HG02610 (cell line): ENCODE measurements around the gene PHGDH.
"Not testable (repeated sequence)": the region's sequence is repeated elsewhere in the genome, so short reads cannot be mapped to it uniquely, and the experiment has no call there.

ENCODE experiments used
- ATAC-seq: cut with Tn5 transposase; IDR thresholded peaks from one replicate; pipeline ENCODE4 v1.9.1; 2021; ENCODE audit warnings: mild to moderate bottlenecking, moderate library complexity; ENCODE audit not compliant: unreplicated experiment

Gene PHGDH

DNA sequence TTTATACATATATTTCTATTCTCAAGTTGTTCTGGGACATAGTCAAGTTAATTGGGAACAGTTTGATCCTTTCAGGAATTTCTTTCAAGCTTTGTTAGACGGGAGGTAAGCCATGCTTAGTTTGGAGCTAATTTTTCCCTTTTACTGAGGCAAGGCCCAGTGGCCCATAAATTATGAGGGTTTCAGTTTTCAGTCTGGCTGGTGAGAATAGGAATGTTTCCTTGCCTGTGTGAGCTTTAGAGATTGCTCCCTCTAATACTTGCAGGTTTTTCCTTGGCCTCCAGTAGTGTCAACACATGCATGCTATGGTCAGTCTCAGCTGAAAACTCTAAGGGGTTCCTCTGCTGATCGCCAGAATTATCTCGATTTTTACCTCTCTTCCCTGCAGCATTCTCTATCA, 14.1 kb upstream of the PHGDH start:
- no peak for ATAC-seq

DNA sequence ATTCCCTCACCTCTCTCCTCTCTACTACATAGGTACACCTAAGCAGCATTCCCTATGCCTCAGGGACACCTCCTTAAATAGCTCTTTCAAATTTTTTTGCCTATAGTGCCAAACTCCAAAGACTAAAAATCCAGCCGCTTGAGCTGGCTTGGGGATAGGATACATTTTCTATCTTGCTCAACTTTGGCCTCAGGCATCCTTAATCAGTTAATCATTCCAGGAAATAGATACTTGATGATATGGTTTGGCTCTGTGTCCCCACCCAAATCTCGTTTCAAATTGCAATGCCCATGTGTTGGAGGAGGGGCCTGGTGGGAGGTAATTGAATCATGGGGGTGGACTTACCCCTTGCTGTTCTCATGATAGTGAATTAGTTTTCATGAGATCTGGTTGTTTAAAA, 11.4 kb upstream of the PHGDH start:
- ATAC-seq, result no peak

DNA sequence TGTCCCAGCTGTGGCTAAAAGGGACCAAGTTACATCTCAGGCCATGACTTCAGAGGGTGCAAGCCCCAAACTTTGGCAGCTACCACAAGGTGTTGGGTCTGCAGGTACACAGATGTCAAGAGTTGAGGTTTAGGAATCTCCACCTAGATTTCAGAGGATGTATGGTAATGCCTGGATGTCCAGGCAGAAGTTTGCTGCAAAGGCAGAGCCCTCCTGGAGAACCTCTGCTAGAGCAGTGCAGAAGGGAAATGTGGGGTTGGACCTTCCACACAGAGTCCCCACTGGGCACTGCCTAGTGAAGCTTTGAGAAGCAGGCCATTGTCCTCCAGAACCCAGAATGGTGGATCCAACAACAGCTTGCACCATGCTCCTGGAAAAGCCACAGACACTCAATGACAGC, 10.1 kb upstream of the PHGDH start:
- ATAC-seq, result no peak

DNA sequence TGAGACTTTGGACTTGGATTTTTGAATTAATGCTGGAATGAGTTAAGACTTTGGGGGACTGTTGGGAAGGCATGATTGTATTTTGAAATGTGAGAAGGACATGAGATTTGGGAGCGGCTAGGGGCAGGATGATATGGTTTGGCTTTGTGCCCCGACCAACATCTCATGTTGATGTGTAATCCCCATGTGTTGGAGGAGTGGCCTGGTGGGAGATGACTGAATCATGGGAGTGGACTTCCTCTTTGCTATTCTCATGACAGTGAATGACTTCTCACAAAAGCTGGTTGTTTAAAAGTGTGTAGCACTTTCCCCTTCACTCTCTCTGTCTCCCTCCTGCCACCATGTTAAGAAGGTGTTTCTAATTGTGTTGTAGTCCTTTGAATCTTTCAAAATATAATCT, 9.3 kb upstream of the PHGDH start:
- ATAC-seq, result no peak

GRCh38 chr1:119703666-119704450, 7.9 kb upstream of the PHGDH start:
- no peak for ATAC-seq

DNA sequence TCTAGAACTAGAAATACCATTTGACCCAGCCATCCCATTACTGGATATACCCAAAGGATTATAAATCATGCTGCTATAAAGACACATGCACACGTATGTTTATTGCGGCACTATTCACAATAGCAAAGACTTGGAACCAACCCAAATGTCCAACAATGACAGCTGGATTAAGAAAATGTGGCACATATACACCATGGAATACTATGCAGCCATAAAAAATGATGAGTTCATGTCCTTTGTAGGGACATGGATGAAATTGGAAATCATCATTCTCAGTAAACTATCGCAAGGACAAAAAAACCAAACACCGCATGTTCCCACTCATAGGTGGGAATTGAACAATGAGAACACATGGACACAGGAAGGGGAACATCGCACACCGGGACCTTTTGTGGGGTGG, 5.1 kb upstream of the PHGDH start:
- ATAC-seq, result not testable (repeated sequence)

DNA sequence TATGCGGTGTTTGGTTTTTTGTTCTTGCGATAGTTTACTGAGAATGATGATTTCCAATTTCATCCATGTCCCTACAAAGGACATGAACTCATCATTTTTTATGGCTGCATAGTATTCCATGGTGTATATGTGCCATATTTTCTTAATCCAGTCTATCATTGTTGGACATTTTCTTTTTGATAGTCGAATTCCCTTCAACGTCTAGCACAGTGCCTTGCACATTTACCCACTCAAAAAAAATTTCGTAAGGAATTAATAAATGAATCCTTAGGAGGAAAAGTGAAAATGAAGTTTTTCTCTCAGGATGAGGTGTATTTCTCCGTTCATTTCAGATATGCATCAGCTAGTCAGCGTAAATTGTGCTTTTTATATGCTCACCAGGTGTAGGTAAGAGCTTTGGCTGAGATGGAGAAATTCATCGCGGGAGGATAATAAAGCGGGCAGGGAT, 354 bp upstream of the PHGDH start:
- not testable (repeated sequence) for ATAC-seq

DNA sequence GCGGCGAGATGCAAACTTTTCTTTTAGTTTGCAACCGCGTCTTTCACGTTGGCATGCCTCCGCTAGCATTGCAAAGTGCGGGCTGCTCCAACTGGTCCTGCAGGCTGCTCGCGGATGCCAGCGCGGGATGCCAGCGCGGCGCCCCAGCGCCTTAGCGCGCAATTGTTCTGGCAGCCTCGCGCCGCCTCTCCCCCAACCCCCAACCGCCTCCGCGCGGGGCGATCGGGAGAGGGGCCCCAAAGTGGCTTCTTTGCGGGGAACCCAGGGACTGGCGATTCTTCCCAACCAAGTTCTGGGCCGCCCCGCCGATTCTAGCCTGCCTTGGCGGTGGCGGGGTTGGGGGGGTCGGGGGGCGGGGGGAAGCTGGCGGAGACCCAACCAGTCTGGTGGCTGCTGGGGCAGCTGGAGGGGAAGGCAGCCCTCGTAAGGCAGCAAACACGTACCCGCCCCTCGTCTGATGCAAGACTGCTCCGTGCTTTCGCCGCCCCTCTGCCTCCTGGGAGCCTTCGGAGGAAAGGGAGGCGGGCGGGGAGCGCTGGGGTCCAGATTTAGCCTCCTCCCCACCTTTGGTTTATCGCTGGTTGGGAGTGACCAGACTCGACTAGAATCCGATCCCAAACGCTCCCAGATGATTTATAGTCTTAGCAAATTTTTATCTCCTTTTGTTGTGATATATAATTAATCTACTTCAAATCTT, 756 bp downstream of the PHGDH start:
- ATAC-seq, result no peak

DNA sequence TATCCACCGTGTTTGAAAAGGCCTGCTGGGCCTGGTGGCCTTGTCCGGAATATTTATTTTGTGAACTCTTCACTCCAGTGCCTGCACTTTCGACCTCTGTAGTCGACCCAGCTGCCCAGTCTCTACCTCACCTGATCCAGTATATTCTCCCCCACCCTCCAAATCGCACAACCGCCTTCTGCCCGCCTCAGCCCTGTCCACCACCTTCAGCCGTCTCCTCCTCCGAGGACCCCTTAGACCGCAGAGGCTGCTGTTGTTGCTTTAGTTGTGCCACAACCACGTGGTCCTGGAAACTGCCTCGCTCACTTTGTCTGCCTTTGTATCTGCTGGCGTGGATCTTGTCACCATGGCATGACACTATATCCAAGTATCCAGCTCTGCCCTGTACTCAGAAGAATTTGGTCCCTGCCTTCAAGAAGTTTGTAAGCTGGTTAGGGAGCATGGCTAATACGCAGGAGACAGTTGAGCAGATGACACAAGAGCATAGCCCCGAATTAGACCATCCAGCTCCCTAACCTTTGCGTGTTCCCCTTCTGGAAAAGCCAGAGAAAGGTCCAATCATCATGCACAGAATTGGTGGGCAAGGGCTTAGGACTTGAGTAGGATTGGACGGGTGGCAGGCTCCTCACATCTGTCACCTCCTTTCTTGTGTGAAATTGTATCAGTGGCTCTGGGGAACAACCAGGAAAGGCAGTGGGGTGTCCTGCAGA, 1.5 kb downstream of the PHGDH start:
- no peak for ATAC-seq

- ATAC-seq, result no peak
Observed at GRCh38 chr1:119713749-119714456, 2.2 kb downstream of the PHGDH start.

DNA sequence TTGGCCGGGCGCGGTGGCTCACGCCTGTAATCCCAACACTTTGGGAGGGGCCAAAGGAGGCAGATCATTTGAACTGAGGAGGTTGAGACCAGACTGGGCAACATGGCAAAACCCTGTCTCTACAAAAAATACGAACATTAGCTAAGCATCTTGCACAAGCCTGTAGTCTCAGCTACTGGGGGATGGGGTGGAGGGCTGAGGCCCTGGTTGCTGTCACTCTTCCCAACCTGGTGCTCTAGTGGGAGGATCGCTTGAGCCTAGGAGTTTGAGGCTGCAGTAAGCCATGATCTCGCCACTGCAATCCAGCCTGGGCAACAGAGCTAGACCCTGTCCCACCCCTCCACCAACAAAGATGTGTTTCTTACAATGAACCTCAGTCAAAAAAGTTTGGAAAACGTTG, 2.8 kb downstream of the PHGDH start:
- no peak for ATAC-seq

GRCh38 chr1:119715542-119715941, 3.8 kb downstream of the PHGDH start:
- ATAC-seq, result no peak

- ATAC-seq, result no peak
Observed at GRCh38 chr1:119718409-119718808, 6.7 kb downstream of the PHGDH start.

GRCh38 chr1:119718972-119719371, 7.2 kb downstream of the PHGDH start:
- no peak for ATAC-seq

- ATAC-seq, result no peak
Observed at GRCh38 chr1:119720866-119721440, 9.2 kb downstream of the PHGDH start.

GRCh38 chr1:119721896-119722295, 10.2 kb downstream of the PHGDH start:
- no peak for ATAC-seq

DNA sequence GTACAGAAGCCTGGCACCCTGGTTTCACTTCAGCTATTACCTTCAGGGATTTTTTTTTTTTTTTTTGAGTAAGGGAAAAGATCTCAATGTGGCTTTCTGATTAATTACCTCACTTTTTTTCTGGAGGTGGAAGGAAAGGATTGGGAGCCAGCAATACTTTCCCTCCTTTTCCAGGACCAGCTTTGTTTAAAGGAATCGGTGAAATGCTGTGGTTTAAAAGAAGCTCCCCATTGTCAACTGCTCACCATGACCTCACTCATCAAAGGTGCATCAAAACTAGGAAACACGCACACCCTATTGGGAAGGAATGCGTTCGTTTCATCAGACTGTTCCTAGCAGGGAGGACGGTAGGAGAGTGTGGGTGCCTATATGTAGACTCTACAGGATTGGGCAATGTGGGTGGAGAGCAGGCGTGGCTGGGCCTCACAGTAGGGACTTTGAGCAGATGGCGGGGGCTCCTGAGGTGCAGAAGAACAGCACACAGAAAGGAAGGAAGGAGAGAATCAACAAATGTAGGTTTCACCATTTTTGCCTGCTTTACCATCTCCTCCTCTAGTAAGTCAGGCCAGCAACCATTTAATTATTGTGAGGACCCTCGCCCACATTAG, 13.0 kb downstream of the PHGDH start:
- no peak for ATAC-seq

- ATAC-seq, result no peak
Observed at GRCh38 chr1:119725626-119726025, 13.9 kb downstream of the PHGDH start.

DNA sequence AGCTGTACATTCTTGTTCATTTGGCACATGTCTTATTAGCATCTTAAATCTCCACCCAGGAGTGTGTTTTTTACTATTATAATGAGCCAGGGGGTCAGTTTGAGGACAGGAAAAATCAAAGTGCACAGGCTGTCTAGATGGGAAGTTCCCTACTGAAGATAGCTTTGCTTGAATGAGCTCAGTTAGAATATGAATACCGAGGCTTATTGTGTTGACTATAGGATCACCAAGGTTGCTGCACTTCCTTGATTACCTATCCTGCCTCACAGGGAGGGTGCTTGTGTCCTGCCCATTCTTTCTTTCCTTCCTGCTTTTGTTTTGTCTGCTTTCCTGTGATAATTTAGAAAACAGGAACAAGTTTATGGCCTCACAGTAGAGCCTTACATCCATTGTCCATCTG, 16.3 kb downstream of the PHGDH start:
- ATAC-seq, result peak; percentile 72

- ATAC-seq, result no peak
Observed at GRCh38 chr1:119729044-119729443, 17.3 kb downstream of the PHGDH start.
